ENCODE measurements around the gene VPS13C.

- TF ChIP-seq CTCF (IDR thresholded peaks at IDR 0.05; ENCODE audit: low read depth, low read length, poor library complexity, severe bottlenecking) (no peak), EZH2phosphoT487 (IDR thresholded peaks at IDR 0.05; ENCODE audit: borderline replicate concordance, low read length) (no peak)
Observed at GRCh38 chr15:61824291-61824690, 236.0 kb downstream of the VPS13C start.
